HG03060 (cell line): ENCODE results near the gene RPS25.
"Not testable (repeated sequence)": the region's sequence is repeated elsewhere in the genome, so short reads cannot be mapped to it uniquely, and the experiment has no call there.

Experiments
- ATAC-seq: cut with Tn5 transposase; IDR thresholded peaks from one replicate; pipeline ENCODE4 v1.9.1; 2021; ENCODE audit warnings: low read depth, moderate number of reproducible peaks; ENCODE audit not compliant: unreplicated experiment

Gene RPS25

DNA sequence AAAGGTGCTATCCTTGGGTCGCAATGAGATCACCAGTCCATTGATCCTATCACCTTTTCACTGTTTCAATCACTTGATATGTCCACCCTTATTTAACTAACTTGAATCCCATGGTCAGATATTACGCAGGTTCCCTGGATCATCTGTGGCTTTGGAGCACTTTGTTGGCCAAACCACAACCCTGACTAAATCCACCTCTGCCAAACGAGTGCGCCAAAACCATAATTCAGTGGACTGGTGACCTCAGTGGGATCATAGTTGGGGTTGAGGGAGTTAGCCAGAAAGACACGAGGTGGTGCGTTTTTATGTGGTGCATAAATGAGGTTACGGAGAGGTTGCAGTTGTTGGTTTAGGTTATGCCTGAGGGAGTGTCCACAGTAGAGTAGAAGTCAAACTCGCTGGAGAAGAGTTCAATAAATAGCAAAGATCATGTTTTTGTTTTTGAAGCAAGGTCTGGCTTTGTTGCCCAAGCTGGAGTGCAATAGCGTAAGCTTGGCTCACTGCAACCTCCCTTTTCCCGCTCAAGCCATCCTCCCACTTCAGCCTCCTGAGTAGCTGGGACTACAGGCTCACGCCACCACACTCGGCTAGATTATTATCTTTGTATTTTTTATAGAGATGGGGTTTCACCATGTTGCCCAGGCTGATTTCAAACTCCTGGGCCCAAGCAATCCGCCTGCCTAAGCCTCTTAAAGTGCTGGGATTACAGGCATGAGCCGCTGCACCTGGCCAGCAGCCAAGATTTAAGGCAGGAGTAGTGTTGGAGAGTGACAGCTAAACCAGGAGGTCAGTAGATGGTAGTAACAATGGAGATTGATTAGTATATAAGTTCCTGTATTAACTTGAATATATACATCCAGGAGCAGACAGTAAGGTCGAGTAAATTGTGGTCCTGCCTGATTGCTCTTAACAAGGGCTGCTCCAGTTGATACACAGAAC is 42.1 kb downstream of the RPS25 start:
- ATAC-seq: no peak

- no peak for ATAC-seq
Measured at GRCh38 chr11:118973985-118974384, 44.2 kb downstream of the RPS25 start.

- ATAC-seq: no peak
Measured at GRCh38 chr11:118971646-118972045, 46.5 kb downstream of the RPS25 start, which contains the start of gene FOXR1. FOXR1 (plus strand) TSS chr11:118971761; CDS start chr11:118971932, 171 bp downstream.

DNA sequence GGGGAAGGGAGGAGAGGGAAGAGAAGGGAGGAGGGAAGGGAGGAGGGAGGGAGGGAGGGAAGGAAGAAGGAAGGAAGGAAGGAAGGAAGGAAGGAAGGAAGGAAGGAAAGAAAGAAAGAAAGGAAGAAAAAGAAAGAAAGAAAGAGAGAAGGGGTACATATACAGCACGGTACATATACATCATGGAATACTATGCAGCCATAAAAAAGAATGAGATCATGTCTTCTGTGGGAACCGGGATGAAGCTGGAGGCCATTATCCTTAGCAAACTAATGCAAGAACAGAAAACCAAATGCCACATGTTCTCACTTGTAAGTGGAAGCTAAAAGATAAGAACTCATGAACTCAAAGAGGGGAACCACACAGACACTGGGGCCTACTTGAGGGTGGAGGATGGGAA is 48.6 kb downstream of the RPS25 start:
- not testable (repeated sequence) for ATAC-seq
